Activated CD4-positive, alpha-beta T cell treated with anti-CD3 and anti-CD28 coated beads for 24 hours (primary cell): ENCODE data around the gene RTP5.
"Not testable (repeated sequence)": the region's sequence is repeated elsewhere in the genome, so short reads cannot be mapped to it uniquely, and the experiment has no call there.

ENCODE experiments used
- DNase-seq, 2 donors: peaks; one replicate each; pipeline ENCODE4 v3.0.0-alpha.2; 2020; ENCODE audit warnings: low read depth in 2 of 2

The RTP5 gene

DNA sequence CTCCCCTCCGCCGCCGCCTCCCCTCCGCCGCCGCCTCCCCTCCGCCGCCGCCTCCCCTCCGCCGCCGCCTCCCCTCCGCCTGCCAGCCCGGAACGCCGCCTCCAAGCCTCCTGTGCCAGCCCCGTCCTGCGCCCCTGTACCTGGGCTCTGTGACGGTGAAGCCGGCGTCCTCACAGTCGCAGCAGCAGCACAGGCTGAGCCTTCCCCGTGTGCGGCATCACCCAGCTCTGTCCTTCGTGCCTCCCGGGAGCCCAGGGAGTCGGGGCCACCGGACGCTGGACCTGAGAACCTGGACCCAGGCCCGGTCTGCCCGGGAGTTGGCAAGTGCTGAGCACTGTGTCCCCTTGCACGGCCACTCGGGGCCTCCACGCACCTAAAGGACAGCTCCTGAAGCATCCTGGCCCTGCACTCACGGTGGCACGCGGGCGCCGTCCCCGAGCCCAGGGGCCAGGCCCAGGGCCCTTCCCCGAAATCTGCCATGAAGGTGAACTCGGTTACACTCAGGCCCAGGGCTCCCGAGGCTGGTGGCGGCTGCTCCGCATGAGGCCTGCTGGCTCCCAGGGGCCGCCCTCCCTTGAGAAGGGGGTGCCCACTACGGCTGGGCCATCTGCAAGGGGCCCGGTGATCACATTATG, 32.9 kb downstream of the RTP5 start:
- no peak for DNase-seq

DNA sequence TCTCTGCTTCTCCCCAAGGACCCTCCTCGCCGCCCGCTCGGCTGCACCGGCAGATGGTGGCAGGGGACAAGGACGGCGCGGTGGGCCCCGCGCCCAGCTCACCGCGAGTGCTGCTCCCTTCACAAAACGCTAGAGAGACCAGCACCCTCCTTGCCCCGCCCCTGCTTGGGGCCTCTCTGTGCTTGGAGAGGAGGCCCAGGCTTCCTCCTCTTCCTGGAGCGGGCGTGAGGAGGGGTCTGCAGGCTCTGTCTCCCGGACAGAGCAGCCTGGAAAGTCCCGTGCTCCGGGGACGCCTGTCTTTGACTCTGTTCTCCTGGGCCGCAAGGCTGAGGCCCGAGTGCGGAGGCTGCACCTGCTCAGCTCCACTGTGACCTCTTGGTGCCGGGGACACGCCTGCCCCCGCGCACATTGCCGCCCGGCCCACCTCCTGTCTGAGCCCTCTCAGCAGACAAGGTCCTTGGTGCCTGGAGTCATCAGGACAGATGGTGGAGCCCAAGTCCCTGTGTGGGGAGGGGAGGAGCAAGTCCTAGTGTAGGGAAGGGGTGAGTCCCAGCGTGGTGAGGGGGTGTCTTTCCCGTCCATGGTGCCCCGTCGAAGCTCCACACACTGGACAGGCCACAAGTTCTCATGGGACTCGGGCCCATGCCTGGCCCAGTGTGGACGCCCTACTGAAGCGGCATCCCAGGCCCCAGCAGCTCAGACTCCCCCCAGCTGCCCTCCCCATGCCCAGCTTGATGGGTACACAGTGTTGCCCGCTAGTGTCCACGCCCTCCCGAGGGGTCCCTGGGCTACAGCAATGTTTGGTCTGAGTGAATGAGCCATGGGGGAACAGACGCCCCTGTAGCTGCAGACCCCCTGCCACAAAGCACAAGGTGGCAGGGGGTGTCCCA, 33.8 kb downstream of the RTP5 start:
- no peak for DNase-seq

- DNase-seq, result no peak
These were observed 34.6 kb downstream of the RTP5 start for GRCh38 chr2:241904011-241904718.

DNA sequence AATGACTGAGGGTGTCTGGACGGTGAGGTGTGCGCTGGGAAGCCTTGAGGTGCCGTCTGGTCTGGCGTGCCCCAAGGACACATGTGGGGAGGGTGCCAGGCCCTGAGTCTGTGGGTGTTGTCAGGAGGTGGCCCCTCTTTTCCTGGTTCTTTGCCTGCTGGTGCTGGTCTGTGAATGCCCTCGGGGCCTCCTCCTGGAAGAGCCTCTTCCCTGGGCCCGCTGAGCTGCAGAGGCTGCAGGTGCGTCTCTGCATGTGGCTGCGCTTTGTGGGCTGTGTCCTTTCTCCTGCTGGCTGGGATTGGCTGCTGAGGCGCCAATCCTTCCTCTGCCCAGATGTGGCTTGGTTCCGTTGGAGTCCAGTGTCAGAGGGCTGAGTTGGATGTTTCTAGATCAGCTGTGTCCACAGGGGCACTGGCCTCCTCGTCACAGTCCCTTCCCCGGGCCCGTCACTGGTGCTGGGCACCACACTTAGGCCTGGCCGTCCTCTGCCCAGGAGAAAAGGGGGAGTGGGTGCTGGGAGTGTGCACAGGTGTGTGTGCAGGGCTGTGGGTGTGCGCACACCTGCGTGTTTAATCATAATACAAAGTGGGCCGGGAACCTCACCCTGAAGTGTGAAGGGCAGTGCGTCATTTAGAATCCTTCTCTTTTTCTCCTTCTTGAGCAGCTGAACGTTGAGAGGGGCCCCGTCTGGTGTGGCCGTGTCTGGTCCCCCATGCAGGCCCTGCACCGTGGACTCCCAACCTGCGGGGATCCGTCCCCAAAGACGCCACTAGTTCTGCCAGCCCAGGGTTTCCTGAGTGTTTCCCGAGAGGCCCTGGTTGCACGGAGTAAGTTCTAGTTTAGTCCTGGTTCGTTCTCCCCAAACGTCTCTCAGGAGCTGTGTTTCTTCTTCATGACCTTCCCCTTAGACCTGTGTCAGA, 35.5 kb downstream of the RTP5 start:
- DNase-seq, result no peak

DNA sequence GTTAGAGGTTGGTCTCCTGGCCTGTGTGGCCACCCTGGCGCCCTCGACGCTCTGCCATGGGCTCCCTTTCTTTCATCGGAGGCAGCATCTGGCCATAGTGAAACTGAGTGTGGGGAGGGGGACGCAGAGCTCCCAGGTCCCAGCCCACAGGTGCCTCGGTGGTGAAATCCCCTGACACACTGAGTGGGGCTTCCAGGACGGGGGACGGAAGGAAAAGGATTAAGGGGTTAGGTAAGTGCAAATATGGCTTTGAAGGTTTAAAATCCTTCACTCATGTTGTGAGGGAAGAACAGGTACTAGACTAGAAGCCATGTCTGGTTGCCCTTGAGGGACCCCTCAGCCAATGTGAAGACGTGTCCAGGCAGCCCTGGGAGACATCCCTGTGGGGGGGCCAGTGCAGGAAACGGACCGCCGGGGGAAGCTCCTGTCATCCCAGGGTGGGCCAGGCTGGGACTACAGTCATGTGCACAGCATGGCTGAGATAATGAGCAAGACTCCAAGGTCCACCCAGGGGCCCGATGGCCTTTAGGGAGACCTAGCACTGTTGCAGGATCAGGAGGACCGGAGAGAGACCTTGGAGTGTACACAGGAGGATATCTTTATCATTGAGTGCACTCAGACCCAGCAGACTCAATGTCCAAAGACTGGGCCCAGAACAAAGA, 36.3 kb downstream of the RTP5 start:
- DNase-seq, result no peak

GRCh38 chr2:241906378-241906770, 36.8 kb downstream of the RTP5 start:
- DNase-seq, result not testable (repeated sequence)

- no peak for DNase-seq
These were observed 37.5 kb downstream of the RTP5 start for GRCh38 chr2:241906826-241907570.

GRCh38 chr2:241907831-241908230, 38.3 kb downstream of the RTP5 start:
- not testable (repeated sequence) for DNase-seq

- DNase-seq, result no peak
These were observed 39.3 kb downstream of the RTP5 start for GRCh38 chr2:241908686-241909420.

DNA sequence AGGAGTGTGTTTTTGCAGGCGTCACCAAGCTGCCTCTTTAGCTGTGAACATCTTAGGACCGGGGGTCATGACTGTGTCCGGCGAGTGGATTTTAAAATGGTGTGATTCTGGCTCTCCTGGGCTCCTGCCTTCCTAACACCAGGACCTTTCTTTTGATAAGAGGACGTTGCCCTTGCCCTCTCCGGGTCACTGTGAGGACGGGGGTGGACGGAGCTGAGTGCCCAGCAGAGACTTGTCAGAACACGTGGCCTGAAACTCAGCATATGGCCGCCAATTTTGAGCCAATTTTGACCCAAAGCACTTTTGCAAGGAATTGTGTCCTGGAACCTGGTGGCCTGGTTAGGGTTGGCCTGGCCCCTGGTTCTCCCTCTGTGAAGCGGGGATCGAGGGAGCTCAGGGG, 40.2 kb downstream of the RTP5 start:
- DNase-seq, result no peak

GRCh38 chr2:241910604-241911520, 41.3 kb downstream of the RTP5 start:
- DNase-seq, result no peak

DNA sequence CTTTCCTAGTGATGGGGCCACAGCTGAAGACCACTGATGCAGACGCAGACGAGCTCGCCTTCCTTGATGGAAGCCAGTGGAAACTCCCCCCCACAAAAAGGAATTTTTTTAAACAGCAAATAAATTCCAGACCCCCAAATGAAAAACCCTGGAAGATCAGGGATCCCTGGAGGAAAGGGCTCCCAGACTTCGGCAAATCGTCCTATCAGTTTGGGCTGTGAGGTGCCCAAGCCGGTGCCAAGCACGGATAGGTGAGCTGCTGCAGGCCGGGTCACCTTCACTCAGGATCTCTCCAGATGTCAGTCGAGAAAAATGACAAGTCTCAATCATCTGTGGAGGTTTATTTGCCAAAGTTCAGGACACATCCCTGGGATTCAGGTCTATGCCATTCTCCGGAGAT, 42.0 kb downstream of the RTP5 start:
- no peak for DNase-seq

DNA sequence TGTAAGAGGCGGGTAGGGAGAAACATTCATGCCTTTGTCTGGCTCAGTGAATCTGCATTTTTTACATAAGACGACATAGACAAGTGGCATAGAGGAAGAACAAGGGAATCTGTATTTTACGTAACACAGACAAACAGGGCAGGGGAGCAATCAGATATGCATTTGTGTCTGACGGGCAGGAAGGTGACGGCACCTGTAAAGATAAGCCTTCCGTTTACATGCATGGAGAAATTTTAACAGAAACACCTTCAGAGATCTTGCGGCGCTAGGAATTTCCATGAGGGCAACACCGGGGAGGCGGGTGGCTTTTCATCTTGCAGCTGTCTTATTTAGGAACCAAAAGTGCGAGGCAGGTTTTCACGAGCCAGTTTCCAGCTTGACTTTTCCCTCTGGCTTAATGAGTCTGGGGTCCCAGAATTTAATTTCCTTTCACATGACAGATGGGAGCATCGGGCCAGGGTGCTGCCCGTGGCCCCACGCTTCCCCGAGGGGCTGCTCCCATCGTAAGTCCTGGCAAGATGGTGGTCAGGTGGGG, 42.6 kb downstream of the RTP5 start:
- DNase-seq, result no peak

GRCh38 chr2:241913703-241914102, 44.2 kb downstream of the RTP5 start:
- DNase-seq, result no peak

DNA sequence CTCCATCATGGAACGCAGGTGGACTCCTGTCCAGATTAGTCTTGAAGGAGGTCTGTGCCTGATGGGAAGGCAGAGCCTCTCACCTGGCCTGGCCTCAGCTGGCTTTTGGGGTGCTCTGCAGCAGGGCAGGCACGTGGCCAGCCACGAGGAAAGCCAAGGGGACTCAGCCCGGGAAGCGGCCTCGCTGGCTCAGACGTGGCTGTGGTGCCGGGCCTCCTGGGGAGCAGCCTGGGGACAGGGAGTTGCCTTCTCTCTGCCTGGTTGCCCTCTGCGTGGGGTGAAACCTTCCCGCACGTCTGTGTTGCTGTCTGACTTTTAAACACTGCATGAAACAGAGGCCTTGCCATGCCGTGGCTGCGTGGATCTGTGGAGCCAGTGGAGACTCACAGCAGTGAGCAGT, 45.0 kb downstream of the RTP5 start:
- DNase-seq, result no peak

DNA sequence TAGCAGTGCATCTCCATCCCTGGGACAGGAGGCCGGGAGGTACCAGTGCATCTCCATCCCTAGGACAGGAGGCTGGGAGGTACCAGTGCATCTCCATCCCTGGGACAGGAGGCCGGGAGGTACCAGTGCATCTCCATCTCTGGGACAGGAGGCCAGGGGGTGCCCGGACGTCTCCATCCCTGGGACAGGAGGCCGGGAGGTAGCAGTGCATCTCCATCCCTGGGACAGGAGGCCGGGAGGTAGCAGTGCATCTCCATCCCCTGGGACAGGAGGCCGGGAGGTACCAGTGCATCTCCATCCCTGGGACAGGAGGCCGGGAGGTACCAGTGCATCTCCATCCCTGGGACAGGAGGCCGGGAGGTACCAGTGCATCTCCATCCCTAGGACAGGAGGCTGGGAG, 52.1 kb downstream of the RTP5 start:
- not testable (repeated sequence) for DNase-seq

GRCh38 chr2:241922411-241922810, 52.9 kb downstream of the RTP5 start:
- DNase-seq, result no peak
